K562 (cell line): ENCODE measurements around the gene HPRT1. TPM values are rescaled to one million over a fixed set of nuclear protein-coding genes. Genes with fewer than 3 reads are reported as not detected.

Experiments used
- ASH1L ChIP-seq: fragments of 450-650 bp; IDR thresholded peaks from 2 replicates; pipeline ENCODE4 v1.6.1; 2018; ENCODE audit warnings: borderline replicate concordance, mild to moderate bottlenecking, low read depth; ENCODE audit not compliant: partially characterized antibody
- EP400 ChIP-seq: fragments of 450-650 bp; IDR thresholded peaks from 2 replicates; pipeline ENCODE4 v1.6.1; 2017; ENCODE audit warnings: antibody characterized with exemption, mild to moderate bottlenecking, moderate library complexity
- FOS ChIP-seq: IDR thresholded peaks from 3 replicates; pipeline ENCODE4 v1.6.1; 2011; ENCODE audit not compliant: insufficient read length; ENCODE audit errors: extremely low read depth
- FOXP1 ChIP-seq: sonication (generic); formaldehyde crosslinking; IDR thresholded peaks from 2 replicates; pipeline ENCODE4 v1.8.0; 2022; ENCODE audit warnings: mild to moderate bottlenecking, missing genetic modification reagents
- HDAC1 ChIP-seq, 2 experiments: fragments of 450-650 bp; IDR thresholded peaks; 2 replicates each; pipeline ENCODE4 v1.6.1; 2016 to 2017; ENCODE audit warnings: inconsistent platforms in 1 of 2, mild to moderate bottlenecking in 1 of 2, moderate library complexity in 1 of 2
- MAX ChIP-seq: sonication (generic); formaldehyde crosslinking; IDR thresholded peaks from 2 replicates; pipeline ENCODE4 v1.9.0; 2022; ENCODE audit warnings: mild to moderate bottlenecking, missing genetic modification reagents
- PHF8 ChIP-seq: fragments of 200-600 bp; sonication (generic); IDR thresholded peaks from 2 replicates; pipeline ENCODE4 v1.6.1; 2012; ENCODE audit warnings: mixed run types, mild to moderate bottlenecking, inconsistent platforms, low read length, moderate library complexity, borderline replicate concordance
- POLR2A ChIP-seq: fragments of 450-650 bp; conservative IDR thresholded peaks from 2 replicates; pipeline ENCODE4 v1.6.1; 2016
- PTBP1 ChIP-seq: fragments of 200-400 bp; formaldehyde crosslinking; IDR thresholded peaks from 2 replicates; pipeline ENCODE4 v1.6.1; 2017; ENCODE audit warnings: low read depth, low read length
- RERE ChIP-seq: sonication (generic); formaldehyde crosslinking; IDR thresholded peaks from 2 replicates; pipeline ENCODE4 v1.8.0; 2023; ENCODE audit warnings: missing genetic modification reagents, mild to moderate bottlenecking, borderline replicate concordance
- REST ChIP-seq, 2 experiments: fragments of 450-650 bp; formaldehyde crosslinking in 1 of 2; IDR thresholded peaks; 2 replicates each; pipeline versions ENCODE4 v1.4.0 to v1.6.1; 2014 to 2020; ENCODE audit warnings: mild to moderate bottlenecking in 2 of 2, borderline replicate concordance in 1 of 2, low read depth in 1 of 2
- SMARCA5 ChIP-seq: fragments of 450-650 bp; IDR thresholded peaks from 2 replicates; pipeline ENCODE4 v1.6.1; 2016
- SNAPC5 ChIP-seq: fragments of 250-450 bp; sonication (Bioruptor Pico); IDR thresholded peaks from 2 replicates; pipeline ENCODE4 v1.8.0; 2021; ENCODE audit warnings: moderate library complexity, mild to moderate bottlenecking, inconsistent platforms
- polyA plus RNA-seq, 8 experiments: library from polyadenylated mRNA; depleted of rRNA in 4 of 8; stranded (reverse) in 5 of 8; unstranded in 3 of 8; fragments of >200 nt; fragmentation: Nextera tagmentation in 2 of 8; fragmentation: Illumina TruSeq in 1 of 8; extraction: Ambion mirVana in 2 of 8; extraction: Trizol in 1 of 8; gene quantifications; 2 replicates each; pipeline versions ENCODE4 v1.2.1 to v1.2.3, GENCODE V29; 2011 to 2014; ENCODE audit warnings: inconsistent platforms in 1 of 8, missing spikeins in 1 of 8
- total RNA-seq, 7 experiments: library from RNA; depleted of rRNA in 6 of 7; stranded (reverse); fragments of >200 nt in 6 of 7; fragmentation: Illumina TruSeq in 2 of 7; extraction: Trizol in 2 of 7; gene quantifications; 2 replicates each; pipeline versions ENCODE4 v1.2.1 to v1.2.3, GENCODE V29; 2011 to 2021; ENCODE audit warnings: low replicate concordance in 1 of 7

HPRT1 gene
- total and polyA plus RNA-seq, 9 of the 15 experiments (the other 6 are each of a cell fraction or from before 2014, with no cell fraction given) = 24.4 to 158 (median 104) TPM

GRCh38 chrX:134460005-134460861 lies at the start of gene HPRT1 (continued):
- TF ChIP-seq REST (IDR thresholded peaks at IDR 0.05; ENCODE audit: borderline replicate concordance) = peak; percentile 42
- TF ChIP-seq REST (CRISPR knock-in tag; IDR thresholded peaks at IDR 0.05; ENCODE audit: low read depth) = no peak
- peak; percentile 86; the same call in 1 of the 2 replicates for TF ChIP-seq RERE (CRISPR knock-in tag)
- peak; percentile 73; the same call in 1 of the 2 replicates for TF ChIP-seq PHF8
- TF ChIP-seq SMARCA5 = no peak
- TF ChIP-seq ASH1L = no peak
- peak; percentile 83 for TF ChIP-seq MAX (CRISPR knock-in tag)
- 0 out of 4 replicates have a peak, but pooled peaks of 1 of the 2 experiments have one; percentile 43 for TF ChIP-seq HDAC1 (IDR thresholded peaks at IDR 0.05)
- TF ChIP-seq POLR2A = peak; percentile 72
- TF ChIP-seq SNAPC5 (CRISPR knock-in tag) = no peak
- 0 out of 2 replicates have a peak, but pooled peaks have one; percentile 41 for TF ChIP-seq PTBP1
- peak; percentile 78 for TF ChIP-seq EP400
- TF ChIP-seq FOS = no peak
- peak; percentile 85; the same call in 1 of the 2 replicates for TF ChIP-seq FOXP1
